CD4-positive, alpha-beta T cell treated with Interleukin-4 for 1 hour (primary cell): ENCODE measurements around the gene AUTS2.

Experiments
- DNase-seq, 2 donors: peaks; one replicate each; pipeline ENCODE4 v3.0.0-alpha.2; 2020 to 2022

The AUTS2 gene

DNA sequence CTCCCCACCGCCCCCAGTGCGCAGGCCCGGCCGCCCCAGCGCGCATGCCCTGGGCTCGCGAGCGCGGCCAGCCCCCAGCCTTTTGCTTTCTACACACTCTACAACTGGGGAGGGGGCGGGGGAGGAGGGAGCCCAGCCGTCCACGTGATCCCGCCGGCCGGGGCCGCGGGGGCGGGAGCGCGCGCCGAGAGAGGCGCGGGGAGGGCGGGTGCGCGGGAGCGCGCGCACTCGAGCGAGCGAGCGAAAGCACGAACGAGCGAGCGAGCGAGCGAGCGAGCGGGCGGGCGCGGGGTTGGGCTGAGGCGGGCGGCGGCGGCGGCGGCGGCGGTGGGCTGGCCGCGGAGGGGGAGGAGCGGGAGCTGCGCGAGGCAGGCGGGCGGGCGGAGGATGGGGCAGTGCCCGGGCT, at the start of gene AUTS2:
TSS of gene AUTS2 (plus strand) at position 395 of the 406 bp plus-strand sequence. CDS start 1,179 bp downstream, outside the sequence.
- DNase-seq: peak; percentile 56 to 78

DNA sequence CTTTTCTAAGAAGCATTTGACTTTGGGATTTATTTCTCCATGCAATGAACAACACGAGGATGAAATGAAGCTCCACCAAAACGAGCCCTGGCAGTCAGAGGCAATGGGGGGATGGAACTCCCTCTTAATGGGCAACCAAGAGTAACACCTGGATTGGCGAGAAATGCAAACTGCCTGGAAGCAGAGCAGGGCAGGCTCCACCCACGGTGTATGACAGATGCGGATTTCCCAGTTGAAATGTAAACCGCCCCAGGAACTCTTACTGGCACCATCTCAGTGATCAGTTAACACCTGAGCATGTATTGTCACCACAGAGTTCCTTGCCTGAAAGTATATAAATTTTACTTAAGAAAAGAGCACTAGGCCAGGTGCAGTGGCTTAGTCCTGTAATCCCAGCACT, 47.3 kb upstream of the AUTS2 start:
- no peak for DNase-seq

DNA sequence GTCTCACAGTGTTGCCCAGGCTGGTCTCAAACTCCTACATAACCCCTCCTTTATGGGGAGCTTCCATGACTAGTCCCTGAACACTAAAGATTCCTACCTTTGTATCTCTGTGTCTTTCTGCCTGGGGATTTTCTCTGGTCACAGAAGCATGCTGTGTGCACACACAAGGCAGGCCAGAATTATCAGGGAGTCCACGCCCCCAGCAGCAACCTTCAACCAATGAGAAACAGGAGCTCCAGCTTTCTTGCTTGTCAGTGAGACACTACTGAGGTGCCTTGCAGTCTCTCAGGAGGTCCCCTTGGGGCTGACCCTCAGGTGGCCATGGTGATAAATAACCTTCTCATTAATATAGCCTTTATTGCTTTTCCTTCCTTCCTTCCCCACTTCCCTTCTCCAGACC, 45.1 kb upstream of the AUTS2 start:
- DNase-seq: no peak

DNA sequence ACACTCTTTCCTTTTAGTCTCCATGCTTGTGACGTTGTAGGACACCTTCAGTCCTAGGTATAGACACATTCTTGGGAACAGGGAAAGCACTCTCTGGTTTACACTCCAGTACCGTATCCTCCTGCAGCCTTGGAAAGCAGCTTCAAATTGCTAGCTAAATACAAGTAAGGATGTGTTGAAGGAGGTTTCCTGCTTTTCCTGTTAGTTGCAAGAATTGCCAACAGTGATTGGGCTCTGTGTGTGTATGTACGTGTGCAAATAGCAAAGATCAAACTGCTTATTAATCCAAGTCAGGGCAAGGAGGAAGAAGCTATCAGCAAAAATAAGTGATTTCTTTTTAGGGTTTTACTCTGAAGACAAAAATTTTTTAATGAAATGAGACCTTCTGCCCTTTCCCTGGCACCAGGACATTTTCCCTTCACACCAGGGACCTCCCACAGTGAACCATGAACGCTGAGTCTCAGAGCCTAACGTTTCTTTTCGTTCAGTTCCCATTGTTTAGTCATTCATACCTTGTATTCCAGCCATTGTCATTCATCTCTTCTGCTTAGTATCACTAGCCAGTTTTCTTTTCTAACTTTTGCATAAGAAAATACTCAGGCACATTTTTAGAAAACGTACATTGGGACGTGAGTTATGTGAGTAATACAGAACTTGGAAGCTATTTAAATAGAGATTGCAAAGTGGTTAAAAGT, 36.9 kb upstream of the AUTS2 start:
- no peak for DNase-seq

DNA sequence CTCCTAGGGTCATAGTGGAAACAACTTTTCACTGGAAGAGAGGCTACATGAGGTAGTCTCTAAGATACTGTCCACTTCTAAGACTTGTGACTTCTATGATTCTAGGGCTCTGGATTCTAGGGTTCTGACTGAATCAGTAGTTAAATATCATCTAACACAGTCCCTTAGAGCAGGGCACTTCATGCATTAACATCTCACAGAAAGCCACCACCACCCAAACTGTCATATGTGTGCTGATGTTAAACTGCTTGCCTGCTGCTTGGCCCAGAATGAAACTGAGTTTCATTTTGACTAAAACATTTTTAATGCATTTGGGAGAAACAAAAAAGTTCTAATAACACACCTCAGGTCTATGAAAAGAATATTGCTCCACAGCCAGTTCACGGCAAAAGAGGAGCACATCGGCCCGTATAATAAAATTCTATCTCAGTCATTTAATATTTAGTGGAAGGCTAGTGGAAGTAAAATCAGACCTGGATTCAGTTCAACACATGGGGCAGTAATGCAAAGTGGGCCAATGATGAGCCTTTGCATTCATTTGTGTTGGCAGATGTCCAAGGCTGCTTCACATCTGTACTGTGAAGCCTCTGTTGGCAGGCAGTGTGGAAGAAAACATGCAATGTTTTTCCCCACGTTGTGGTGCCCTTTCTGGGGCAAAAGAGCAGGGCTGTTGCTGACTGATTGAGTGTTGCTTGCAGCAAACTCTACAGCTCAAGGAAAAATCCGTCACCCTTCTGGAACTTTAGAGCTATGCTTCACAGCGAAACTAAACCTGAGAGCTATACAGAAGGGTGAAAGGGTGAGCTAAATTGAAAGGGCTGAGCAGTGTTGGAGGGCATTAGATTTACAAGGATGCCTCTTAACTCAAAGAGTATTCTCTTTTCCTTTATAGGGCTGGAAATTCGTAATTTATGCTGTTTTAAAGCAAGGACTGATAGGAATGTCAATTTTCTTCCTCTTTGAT, 33.5 kb upstream of the AUTS2 start:
- no peak for DNase-seq

DNA sequence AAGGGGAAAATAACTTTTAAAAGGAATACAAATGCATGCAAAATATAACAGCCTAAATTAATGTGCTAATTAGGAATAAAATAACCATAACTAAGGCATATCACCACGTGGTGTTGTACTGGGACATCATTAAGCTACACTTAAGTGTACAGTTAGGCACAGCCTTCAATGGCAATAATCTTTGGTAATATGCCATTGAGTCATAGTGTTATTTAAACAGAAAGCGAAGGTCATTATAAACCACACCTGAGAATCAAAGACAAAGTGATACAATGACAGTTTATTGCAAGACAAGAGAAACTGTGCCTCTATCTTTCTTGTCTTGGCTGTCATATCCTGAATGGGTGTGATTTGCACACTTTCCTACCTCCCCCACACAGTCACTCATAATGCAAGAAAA, 30.5 kb upstream of the AUTS2 start:
- no peak for DNase-seq

DNA sequence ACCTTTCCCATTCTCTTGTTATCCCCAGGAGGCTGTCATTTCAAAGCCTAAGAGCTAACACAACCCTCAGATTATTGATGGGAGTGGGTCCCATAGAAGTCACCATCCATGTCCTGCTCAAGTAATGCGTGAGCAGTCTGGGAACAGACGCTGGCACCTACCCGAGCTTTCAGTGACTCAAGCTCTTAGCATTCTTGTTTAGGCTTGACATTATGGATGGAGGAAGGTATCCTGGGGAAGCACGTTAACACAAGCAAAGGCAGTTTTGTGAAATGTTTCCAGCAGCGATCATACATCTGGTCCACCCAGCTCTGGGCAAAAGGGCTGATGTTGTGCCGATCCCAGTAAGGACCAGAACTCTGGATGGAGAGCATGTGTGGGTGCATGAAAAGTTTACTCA, 30.0 kb upstream of the AUTS2 start:
- no peak for DNase-seq

DNA sequence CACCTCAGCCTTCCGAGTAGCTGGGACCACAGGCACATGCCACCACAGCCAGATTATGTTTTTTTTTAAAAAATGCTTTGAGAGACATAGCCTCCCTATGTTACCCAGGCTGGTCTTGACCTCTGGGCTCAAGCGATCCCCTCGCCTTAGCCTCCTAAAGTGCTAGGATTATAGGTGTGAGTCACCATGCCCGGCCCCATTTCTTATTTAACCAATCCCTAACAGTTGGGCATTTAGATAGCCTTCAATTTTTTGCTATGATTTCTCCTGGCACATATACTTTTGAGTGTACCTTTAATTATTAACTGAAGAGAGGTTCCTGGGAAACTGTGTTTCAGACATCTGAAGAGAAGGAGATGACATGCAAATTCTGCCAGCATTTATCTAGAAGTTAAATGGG, 22.6 kb upstream of the AUTS2 start:
- DNase-seq: no peak

DNA sequence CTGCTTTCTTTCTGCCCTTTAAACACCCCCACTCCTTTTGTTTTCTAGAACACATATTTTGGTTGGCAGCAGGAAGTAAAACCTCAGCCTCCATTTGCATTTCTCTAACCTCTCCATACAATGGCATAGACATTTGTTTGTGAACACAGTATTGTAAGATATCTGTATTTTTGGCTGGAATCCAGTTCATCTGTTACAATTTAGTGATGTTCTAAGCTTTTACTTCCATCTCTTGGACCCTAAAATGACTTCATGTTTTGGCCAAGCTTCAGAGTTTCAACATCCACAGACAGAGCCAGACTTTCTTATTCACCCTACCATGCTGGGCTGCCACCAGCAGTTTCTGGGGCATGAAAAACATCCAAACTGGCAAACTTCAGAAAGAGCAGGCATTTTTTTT, 21.1 kb upstream of the AUTS2 start:
- DNase-seq: no peak

DNA sequence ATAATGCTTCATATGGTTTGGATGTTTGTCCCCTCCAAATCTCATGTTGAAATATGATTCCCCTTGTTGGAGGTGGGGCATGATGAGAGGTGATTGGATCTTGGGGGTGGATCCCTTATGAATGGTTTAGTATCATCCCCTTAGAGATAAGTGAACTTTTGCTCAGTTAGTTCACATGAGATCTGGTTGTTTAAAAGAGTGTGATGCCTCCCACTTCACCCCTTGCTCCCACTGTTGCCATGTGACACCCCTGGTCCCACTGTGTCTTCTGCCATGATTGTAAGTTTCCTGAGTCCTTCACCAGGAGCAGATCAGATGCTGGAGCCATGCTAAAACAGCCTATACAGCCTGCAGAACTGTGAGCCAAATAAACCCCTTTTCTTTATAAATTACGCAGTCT, 13.1 kb upstream of the AUTS2 start:
- DNase-seq: no peak

DNA sequence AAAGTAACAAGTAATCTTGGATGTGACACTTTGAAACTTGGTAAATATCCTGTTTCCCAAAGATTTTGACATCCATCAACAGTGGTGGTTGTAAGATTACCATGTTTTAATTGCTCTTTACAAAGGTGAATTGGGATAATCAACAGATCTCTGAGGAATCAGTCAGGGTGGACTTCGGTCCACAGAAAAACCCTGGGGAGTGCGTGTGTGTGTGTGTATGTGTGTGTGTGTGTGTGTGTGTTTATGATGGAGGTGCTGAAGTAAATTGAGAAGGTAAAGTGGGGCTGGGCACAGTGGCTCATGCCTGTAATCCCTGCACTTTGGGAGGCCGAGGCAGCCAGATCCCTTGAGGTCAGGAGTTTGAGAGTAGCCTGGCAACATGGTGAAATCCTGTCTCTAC, 12.0 kb upstream of the AUTS2 start:
- DNase-seq: no peak

DNA sequence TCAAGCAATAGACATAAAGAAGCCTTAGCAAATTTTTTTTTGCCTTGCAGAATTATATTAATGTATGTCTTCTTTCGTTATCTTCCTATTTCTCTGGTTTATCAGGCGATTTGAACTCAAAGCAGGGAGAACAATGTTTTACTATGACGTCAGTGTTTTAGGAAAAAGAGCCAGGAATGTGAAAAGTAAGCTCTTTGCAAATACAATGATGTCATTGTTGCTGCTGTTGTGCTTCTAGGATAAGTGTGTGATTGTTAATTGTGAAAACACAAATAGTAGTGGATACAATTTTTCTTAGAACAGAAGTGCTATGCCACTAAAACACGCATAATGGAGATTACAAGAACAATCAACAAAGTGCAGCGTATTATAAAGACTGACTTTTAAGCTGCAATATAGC, 9.5 kb upstream of the AUTS2 start:
- no peak for DNase-seq

DNA sequence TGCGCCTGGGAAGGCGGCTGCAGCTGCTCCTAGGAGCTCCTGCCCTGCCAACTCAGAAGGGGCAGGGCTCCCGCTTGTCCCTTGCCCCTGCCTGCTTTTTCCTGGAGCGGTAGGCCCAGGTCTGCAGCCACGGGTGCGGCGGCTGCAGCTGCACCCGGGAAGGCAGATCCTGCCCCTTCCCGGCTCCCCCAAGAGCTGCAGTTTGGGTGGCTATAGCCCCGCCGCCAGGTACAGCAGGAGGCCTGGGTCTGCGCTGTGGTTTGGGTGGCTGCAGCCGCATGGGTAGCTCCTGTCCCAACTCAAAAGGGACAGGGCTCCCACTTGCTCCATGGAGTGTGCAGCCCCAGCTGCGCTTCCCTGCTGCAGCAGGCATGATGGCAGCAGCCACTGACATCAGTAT, 6.5 kb upstream of the AUTS2 start:
- no peak for DNase-seq

DNA sequence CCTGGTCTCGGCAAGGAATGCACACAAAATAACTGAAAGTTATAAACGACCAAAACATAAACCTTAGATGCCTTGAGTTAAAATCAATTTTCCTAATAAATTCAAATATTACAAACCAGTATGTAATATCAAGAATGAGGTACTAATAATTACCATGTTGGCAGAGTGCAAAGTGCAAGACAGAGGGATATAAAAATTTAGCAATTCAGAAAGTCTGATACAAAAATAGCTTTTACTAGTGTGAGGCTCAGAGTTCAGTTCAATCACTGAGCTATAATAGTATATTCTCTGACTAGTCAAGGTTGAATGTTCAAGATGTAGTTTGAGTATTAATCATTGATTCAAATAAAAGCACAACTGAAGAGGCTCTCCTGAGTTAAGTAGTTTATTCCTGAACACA, 4.8 kb upstream of the AUTS2 start:
- DNase-seq: no peak

DNA sequence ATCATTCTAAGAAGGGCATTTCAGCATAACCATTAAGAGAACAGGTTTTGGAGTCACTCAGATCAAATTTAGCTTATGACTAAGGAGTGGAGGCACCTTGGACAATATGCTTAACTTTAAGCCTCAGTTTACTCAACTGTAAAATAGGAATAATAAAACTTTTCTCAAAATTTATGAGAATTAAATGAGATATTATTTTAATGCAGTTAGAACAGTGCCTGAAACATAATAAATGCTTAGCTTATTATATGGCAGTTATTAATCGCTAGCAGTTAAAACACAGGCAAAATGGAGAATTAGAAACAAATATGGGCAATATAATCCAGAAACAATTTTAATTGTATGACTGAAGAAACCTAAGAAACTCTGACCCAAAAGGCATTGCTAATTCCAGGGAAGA, 2.9 kb upstream of the AUTS2 start:
- no peak for DNase-seq

DNA sequence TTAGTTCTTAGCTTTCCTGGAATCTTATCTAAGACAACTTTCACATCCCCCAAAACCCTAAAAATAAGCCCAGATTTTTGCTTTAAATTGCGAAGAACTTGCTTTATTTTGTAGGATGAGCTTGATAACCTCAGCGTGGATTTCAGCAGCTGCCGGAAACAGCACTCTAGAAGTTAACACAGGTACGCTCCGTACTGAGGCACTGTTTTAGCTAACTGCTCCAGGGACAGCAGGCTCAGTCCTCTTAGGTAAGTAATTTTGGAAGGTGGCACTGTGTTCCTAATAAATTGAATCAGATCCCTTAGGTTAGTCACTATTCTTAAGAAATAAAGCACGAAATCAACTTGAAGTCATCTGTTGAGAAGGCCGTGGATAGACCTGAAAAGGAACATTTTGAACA, 2.2 kb upstream of the AUTS2 start:
- no peak for DNase-seq

DNA sequence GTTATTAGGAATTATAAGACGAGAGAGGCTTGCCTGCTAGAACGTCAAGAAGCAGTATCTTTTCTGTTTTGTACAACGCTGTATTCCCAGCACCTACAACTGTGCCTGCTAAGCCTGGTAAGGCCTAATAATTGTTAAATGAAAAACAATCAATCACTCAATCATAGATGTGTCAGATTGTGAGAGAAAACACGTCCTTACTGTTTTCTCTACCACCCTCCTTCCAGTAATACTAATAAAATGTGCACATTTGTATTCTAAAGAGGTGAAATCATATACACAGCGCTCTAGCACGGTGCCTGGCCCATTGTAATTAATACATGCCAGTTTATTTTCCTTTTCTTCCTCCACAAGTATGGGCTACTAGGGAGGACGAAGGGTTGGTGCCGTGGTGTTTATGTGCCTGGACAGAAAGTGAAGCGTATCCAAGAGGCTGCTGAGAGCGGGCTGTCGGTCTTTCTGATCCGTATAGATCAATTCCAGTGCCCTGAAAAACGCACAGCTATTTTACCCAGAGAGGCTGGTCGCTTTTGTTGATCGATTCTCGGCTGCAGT, 1.5 kb upstream of the AUTS2 start:
- DNase-seq: no peak

DNA sequence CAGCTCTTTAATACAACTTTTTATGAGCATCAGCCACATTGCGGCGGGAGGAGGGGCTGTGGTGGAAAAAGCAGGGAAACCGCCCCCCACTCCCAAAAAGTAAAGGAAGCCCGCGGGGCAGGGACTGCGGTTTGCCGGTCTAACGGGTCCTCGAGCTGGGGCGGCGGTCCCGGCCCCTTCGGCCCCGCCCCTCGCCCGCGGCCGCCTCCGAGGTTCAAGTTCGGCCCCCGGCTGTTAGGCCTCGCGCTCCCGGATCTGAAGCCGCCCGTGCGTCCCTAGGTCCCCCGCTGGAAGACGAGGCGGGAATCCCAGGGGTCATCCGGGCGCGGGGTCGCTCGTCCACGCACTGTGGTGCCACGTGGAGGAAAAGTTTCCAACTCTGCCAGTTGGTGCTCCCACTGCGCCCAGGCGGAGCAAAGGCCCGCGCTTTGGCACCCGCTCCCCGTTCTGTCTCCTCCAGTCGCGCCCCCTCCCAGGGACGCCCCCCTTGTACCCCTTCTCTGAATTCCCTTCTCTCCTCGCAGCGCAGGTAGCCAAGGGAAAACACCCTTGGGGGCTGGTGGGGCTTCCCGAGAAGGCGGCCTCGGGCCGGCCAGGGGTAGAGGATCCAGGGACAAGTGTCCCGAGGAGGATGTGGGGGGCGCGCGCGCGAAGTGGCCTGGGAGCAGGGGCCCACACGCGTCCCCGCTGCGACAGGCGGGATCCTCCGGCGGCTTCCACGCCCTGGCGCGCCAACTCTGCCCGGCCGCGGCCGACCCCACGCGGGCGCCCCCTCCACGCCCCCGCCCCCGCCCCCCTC, 798 bp upstream of the AUTS2 start:
- DNase-seq: no peak

DNA sequence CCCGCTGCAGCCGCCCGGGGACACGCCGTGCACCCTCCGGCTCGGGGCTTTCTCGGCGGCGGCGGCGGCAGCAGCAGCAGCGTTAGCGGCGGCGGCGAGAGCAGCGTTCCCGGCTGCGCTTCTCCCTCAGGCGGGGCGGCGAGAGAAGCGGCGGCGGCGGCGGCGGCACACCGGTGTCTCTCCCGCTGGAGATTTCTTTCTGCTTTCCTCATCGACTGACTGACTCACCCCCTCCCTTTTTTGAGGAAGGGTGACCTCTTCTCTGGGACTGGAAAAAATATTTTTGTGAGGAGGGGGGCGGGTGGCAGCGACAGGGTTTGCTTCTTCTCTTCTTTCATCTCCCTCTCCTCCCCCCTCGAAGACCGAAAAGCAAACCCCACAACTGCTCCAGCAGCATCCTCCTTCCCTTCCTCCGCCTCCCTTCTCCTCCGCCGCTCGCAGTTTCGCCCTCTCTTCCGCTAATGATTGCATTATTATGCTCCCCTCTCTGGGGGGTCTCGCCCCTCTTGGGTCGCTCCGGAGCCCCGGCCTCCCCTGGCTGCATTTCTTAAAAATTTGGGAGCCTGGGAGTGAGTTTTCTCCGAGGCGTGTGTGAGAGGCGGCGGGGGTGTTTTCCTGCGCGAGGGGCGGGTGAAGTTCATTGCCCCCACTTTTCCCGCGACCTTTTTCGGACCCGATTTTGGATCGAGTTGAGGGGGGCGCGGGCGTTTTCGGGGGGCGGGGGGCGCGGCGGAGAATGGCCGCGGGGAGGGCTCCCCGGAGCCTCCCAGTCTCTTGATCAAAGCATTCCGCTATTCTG, 411 bp downstream of the AUTS2 start:
- no peak for DNase-seq

DNA sequence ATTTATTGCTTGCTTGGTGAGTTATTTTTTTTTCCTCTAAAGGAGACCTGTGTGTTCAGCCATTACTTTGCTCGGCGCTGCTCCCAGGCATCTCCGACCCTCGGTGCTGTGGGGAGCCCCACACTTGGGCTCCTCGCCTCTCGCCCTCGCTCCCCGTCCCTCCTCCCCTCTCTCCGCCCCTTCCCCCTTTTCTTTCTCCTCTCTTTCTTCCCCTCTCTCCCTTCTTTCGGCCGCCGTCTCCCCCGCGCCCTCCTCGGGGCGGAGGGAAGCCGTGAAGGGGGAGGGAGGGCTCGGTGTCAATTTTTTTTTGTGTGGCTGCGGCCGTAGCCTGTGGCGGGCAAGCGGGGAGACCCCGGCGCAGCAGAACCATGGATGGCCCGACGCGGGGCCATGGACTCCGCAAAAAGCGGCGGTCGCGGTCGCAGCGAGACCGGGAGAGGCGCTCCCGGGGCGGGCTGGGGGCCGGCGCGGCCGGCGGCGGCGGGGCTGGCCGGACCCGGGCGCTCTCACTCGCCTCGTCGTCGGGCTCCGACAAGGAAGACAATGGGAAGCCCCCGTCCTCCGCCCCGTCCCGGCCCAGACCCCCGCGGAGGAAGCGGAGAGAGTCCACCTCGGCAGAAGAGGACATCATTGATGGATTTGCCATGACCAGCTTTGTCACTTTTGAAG, 1.1 kb downstream of the AUTS2 start:
- no peak for DNase-seq

DNA sequence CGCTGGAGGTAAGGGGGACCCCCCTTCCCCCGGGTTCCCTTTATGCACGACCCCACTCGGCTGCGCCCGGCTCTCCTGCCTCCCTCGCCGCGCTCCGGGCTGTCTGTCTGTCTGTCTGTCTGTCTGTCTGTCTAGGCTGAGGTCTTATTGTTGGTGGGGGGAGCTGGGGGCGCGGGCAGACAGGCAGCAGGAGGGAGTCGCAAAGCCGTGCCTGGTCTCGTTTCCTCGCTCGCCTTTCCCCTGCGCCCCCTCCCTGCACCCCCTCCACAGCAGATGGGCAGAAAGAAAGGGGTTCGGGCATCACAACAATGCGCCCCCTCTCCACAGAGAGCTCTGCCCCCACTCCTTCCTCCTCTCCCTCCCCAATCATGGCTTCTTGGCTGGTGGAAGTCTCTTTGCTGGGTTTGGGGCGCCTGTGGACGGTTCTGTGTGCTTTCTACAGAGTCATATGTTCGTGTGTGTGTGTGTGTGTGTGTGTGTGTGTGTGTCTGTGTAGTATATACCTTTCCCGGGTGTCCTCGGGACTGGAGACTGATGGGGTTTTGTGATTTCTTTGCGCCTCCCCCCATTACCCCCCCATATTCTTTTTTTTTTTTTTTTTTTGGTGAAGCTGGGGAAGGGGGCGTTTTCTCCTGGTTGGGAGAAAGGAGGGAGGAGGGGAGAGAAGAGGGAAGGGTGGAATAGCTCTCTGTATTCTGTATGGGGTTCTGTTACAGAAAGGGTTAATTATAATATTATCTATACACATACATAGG, 1.9 kb downstream of the AUTS2 start:
- no peak for DNase-seq
